Esophagus squamous epithelium (tissue), 5 donors: ENCODE data around the gene GOLGA8N. TPM values are rescaled to one million over a fixed set of nuclear protein-coding genes. Genes with fewer than 3 reads are reported as not detected.

Experiments used
- DNase-seq: peaks from one replicate; lab custom pipeline; 2025; lab: John Stamatoyannopoulos, UW
- H3K27ac ChIP-seq, 4 donors: fragments of 200-600 bp; sonication (generic); one replicate each; pipeline ENCODE4 v1.5.1; 2016 to 2019; ENCODE audit warnings: mild to moderate bottlenecking in 1 of 4
- H3K27me3 ChIP-seq, 4 donors: fragments of 200-600 bp; sonication (generic); 1 replicate in 3 of 4; 2 replicates in 1 of 4; pipeline versions ENCODE4 v1.5.1 to v1.6.0; 2017 to 2021; ENCODE audit warnings: antibody characterized with exemption in 1 of 4
- H3K36me3 ChIP-seq, 3 donors: fragments of 200-600 bp; sonication (generic); one replicate each; pipeline ENCODE4 v1.5.1; 2016 to 2019
- H3K4me1 ChIP-seq, 3 donors: fragments of 200-600 bp; sonication (generic); one replicate each; pipeline ENCODE4 v1.5.1; 2017 to 2019
- H3K4me3 ChIP-seq, 4 donors: fragments of 200-600 bp; sonication (generic); 1 replicate in 3 of 4; 2 replicates in 1 of 4; pipeline ENCODE4 v1.5.1; 2016 to 2019; ENCODE audit warnings: mild to moderate bottlenecking in 2 of 4, moderate library complexity in 1 of 4
- H3K9me3 ChIP-seq, 3 donors: fragments of 200-600 bp; sonication (generic); one replicate each; pipeline ENCODE4 v1.5.1; 2016 to 2019
- CTCF ChIP-seq, 6 experiments: fragments of 450-650 bp in 4 of 6; fragments of 200-600 bp in 2 of 6; sonication (generic) in 2 of 6; IDR thresholded peaks; one replicate each; pipeline ENCODE4 v1.5.1; 2016 to 2019; ENCODE audit warnings: antibody characterized with exemption in 6 of 6, mild to moderate bottlenecking in 4 of 6, moderate library complexity in 4 of 6
- POLR2A ChIP-seq, 4 donors: fragments of 450-650 bp; IDR thresholded peaks; one replicate each; pipeline ENCODE4 v1.6.1; 2017; ENCODE audit warnings: antibody characterized with exemption in 4 of 4, mild to moderate bottlenecking in 4 of 4, moderate library complexity in 3 of 4
- WGBS, 2 donors: methylation state at CpG; one replicate each; pipeline ENCODE4 v1.1.5; 2018; 5-methylcytosine and 5-hydroxymethylcytosine counted together
- intact Hi-C: fragments of 100-400 bp; cut with DNase I; formaldehyde crosslinking; loops from one replicate; pipeline ENCODE4 v1.15.0; 2022
- total RNA-seq, 4 donors: library from RNA; depleted of rRNA; stranded (reverse); fragments of >200 nt; gene quantifications; one replicate each; pipeline ENCODE4 v1.1.0, GENCODE V29; 2016
- donor health status: DM: yes; HTN: yes; CAD: no.

GOLGA8N gene
- total RNA-seq, 4 donors from 2014 or later = 2.1 to 6.5 (median 2.9) TPM

- 22 to 50% methylated on average over 10 to 11 of the region's 22 CpGs for WGBS, 2 donors
- intact Hi-C loops = no loop called here
Observed at GRCh38 chr15:32641517-32642059, 48.3 kb downstream of the GOLGA8N start, which contains the start of gene SCG5. Gene SCG5, plus strand, starts transcription at chr15:32641710. Its CDS starts 1,883 bp downstream, at chr15:32643593.

GRCh38 chr15:32642667-32643435 lies 49.6 kb downstream of the GOLGA8N start:
- peaks cover 0 to 26% (median 0%) of the 10 kb centered on the region in 4 donors for H3K27me3 ChIP-seq
- peaks cover 0 to 7% (median 0%) of the 10 kb centered on the region in 3 donors for H3K4me1 ChIP-seq
- TF ChIP-seq POLR2A (IDR thresholded peaks at IDR 0.05) (no peak), CTCF (IDR thresholded peaks at IDR 0.05) (no peak)
- H3K27ac ChIP-seq = no peak overlapping the region
- 68 to 85% methylated on average over 5 of the region's 5 CpGs for WGBS, 2 donors
- H3K4me3 ChIP-seq = no peak overlapping the region
- intact Hi-C loops = no loop called here
- H3K9me3 ChIP-seq = no peaks in the 10 kb centered on the region
- no peak for DNase-seq
- H3K36me3 ChIP-seq = no peaks in the 10 kb centered on the region

More at GRCh38 chr15:32641517-32642059, 48.3 kb downstream of the GOLGA8N start, which contains the start of gene SCG5:
- H3K27me3 ChIP-seq = peaks cover 0 to 26% (median 0%) of the 10 kb centered on the region in 4 donors
- TF ChIP-seq CTCF (IDR thresholded peaks at IDR 0.05) (no peak), POLR2A (IDR thresholded peaks at IDR 0.05) (no peak)
- no peaks in the 10 kb centered on the region for H3K9me3 ChIP-seq
- peak within 1 kb of the TSS in 3 of 4 donors; percentile 7 to 48 (median 29) for H3K4me3 ChIP-seq
- H3K36me3 ChIP-seq = peaks cover 0 to 7% (median 0%) of the 10 kb centered on the region in 3 donors
- H3K27ac ChIP-seq = no peak within 1 kb of the TSS
- peaks cover 0 to 7% (median 0%) of the 10 kb centered on the region in 3 donors for H3K4me1 ChIP-seq
- DNase-seq = no peak

GRCh38 chr15:32643907-32644445 lies 50.7 kb downstream of the GOLGA8N start:
- H3K9me3 ChIP-seq = no peaks in the 10 kb centered on the region
- intact Hi-C loops = no loop called here
- H3K36me3 ChIP-seq = no peaks in the 10 kb centered on the region
- DNase-seq = no peak
- H3K27ac ChIP-seq = no peak overlapping the region
- 40 to 52% methylated on average over 1 of the region's 1 CpG for WGBS, 2 donors
- peaks cover 0 to 26% (median 0%) of the 10 kb centered on the region in 4 donors for H3K27me3 ChIP-seq
- TF ChIP-seq POLR2A (IDR thresholded peaks at IDR 0.05) (no peak), CTCF (IDR thresholded peaks at IDR 0.05) (no peak)
- peaks cover 0 to 7% (median 0%) of the 10 kb centered on the region in 3 donors for H3K4me1 ChIP-seq
- H3K4me3 ChIP-seq = no peak overlapping the region

- intact Hi-C loops = no loop called here
- WGBS, 2 donors = 59 to 70% methylated on average over 5 of the region's 5 CpGs
- H3K4me1 ChIP-seq = peaks cover 0 to 7% (median 0%) of the 10 kb centered on the region in 3 donors
- DNase-seq = no peak
- TF ChIP-seq POLR2A (IDR thresholded peaks at IDR 0.05) (no peak), CTCF (IDR thresholded peaks at IDR 0.05) (no peak)
- H3K9me3 ChIP-seq = no peaks in the 10 kb centered on the region
- H3K4me3 ChIP-seq = no peak overlapping the region
- no peaks in the 10 kb centered on the region for H3K36me3 ChIP-seq
- no peak overlapping the region for H3K27ac ChIP-seq
- peaks cover 0 to 26% (median 0%) of the 10 kb centered on the region in 4 donors for H3K27me3 ChIP-seq
Observed at GRCh38 chr15:32646291-32646690, 53.0 kb downstream of the GOLGA8N start.

- WGBS, 2 donors = 60 to 68% methylated on average over 4 to 5 of the region's 5 CpGs
- no peak for DNase-seq
Observed at GRCh38 chr15:32649342-32649741, 56.1 kb downstream of the GOLGA8N start.

More at GRCh38 chr15:32649342-32649741, 56.1 kb downstream of the GOLGA8N start:
- intact Hi-C loops = no loop called here
- H3K4me1 ChIP-seq = no peaks in the 10 kb centered on the region
- no peaks in the 10 kb centered on the region for H3K27me3 ChIP-seq
- peak in 3 of 6 experiments; percentile 10 to 17 (median 10) for TF ChIP-seq CTCF (IDR thresholded peaks at IDR 0.05)
- no peak for TF ChIP-seq POLR2A (IDR thresholded peaks at IDR 0.05)
- no peaks in the 10 kb centered on the region for H3K36me3 ChIP-seq
- no peaks in the 10 kb centered on the region for H3K9me3 ChIP-seq
- no peak overlapping the region for H3K4me3 ChIP-seq
- H3K27ac ChIP-seq = no peak overlapping the region
